HG03108 (cell line): Measurements from ENCODE around the gene TTLL5.
"Not testable (repeated sequence)": the region's sequence is repeated elsewhere in the genome, so short reads cannot be mapped to it uniquely, and the experiment has no call there.

Experiments used
- ATAC-seq: cut with Tn5 transposase; IDR thresholded peaks from one replicate; pipeline ENCODE4 v1.9.1; 2021; ENCODE audit warnings: moderate library complexity; ENCODE audit not compliant: unreplicated experiment

TTLL5 gene

DNA sequence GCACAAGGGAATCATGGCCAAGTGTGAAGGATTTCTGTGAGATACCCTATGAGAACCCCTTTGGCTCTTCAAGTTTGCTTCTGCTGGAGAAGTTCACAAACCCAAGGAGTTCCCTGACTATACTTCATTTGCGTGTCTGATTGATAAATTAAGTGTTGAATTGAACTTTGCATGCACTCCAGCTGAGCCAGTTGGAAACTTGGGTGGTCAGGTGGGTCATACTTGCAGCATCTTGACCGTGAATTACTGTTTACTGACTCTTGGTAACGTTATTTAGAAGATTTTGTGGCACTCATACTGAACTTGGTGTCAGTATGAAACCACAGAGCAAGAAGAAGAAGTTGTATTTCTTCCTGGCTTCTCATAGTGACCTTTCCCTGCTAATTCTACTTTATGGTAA is 243.3 kb downstream of the TTLL5 start:
- ATAC-seq = no peak

DNA sequence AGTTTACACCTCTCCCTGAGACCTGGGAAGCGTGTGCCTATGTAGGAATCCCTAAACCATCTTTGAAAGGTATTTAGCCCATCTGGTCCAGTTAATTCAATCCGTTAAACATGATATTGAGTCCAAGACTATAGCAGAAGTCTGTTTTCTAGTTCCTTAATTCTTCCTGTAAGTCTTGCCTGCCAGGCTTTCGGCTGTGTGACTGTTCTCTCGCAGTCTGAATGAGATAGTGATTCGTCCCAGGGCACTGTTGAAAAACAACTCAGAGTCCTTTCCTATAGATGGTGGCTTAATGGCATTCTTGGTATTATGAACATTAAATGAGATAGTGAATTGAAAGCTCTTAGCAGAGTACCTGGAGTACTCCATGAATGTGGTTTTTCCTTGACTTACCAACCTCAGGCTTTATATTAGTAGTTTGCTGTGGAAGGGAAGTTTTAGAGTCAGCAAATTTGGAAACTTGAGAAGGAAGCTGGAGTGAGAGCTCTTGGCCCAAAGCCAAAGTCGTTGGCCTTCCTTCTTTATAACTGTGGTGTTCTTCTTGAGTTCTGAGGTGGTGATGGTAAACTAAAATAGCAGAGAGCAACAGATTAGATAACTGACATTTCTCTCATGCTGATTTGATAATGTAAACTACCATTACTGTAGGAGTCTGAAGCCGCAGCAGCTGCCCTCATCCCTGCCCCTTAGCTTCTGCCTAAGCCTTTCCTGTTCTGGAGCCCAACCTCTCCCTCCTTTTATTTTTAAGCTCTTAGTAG is 244.3 kb downstream of the TTLL5 start:
- no peak for ATAC-seq

DNA sequence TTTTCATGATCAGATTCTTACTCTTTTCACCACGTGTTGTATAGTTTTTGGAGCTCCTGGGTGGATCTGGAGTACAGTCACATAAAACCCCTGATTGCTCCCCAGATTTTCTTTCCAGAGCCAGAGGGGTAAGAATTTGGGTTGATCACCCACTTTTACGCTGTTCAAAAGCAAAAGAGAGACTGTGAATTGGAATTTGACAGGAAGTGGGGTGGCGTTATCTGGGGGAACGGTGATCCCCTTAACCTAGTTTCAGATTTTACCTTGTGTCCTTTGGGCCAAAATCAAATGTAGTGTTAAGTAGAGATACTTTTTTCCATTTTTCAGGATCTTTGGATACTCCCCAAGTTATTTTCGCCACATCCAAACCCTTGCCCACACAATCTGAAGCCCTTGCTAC is 245.2 kb downstream of the TTLL5 start:
- ATAC-seq = no peak

DNA sequence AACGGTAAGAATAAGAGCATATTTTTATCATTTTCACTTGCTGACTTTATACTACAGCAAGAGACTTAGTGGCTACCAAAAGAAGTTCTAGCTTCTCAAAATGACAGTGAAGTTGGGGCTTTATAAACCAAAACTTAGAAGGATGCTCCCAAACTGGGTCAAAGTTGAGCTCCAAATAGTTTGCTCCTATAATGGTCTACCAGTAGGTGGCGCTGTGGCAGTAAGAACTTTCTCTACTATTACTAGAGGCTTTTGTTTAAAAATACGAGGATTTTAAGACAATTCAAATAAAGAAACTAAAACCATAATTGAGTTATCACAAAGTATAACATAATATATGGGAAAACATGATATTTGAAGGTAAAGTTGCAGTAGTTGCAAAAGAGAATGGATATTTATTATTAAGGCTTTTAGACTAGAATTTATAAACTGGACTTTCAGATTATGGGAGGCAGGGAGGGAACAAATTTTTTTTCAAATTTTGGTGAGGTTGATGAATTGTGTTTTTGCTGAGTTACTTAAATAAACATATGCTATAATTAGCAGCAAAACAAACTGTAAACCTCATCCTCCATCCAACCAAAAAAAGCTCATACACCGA is 245.7 kb downstream of the TTLL5 start:
- no peak for ATAC-seq

DNA sequence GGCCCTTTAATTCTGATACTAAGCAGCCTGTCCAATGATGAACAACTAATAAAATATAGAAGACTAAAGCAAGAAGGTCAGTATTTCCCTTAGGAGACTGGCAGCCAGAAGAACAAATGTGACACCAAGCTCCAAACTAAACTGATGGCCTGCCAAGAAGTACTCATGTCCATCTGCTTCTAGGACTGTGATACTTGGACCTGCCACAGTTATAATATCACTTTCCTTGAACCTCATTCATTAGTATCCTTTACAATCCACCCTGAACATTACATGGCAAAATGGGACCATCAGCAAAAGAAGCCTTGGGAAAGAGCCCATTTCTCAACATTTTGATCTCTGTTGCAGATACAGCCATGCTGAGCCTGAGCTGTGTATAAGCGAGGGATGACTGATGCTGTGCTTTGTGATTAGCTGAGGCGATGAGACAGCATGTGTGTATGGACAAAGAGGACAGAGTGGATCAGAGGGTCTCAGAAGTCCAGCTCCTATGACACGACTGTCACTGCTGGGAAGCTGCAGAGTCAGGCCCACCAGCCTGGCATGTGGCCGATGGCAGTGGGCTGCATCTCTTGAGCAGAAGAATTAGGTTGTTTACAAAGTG is 246.8 kb downstream of the TTLL5 start:
- ATAC-seq = no peak

DNA sequence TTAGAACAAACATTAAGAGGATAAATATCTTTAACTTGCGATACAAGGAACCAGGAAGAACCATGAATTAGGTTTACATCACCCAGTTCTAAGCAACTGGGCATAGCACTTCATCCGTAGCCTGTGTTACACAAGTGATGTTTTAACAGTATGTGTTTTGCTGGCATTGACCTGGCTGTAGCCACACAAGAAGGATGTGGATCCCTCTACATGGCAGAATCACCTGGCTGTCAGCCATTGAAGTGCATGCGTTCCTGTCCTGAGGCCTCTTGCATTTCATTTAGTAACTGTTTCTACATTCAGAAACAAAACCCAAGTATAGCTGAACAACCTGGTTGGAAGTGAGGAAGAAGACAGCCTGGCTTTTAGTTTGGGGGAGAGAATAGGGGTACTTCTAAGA is 248.6 kb downstream of the TTLL5 start:
- no peak for ATAC-seq

DNA sequence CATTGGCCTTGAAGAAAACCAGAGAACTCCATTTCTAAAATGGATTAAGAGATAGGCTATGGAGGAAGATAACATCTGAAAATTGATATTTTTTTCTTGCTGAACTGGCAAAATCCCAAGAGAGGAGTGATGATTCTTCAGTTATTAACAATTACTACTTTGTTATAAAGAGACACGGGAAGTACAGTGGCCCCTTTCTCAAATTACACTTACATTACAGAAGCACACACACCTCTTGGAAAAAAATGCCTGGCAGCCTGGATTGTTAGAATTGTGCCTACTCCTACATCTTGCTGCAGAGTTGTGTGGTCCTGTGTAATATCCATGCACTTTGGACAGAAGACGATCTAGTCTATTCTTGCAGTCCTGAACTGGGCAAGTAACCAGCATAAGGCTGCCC is 249.0 kb downstream of the TTLL5 start:
- no peak for ATAC-seq

DNA sequence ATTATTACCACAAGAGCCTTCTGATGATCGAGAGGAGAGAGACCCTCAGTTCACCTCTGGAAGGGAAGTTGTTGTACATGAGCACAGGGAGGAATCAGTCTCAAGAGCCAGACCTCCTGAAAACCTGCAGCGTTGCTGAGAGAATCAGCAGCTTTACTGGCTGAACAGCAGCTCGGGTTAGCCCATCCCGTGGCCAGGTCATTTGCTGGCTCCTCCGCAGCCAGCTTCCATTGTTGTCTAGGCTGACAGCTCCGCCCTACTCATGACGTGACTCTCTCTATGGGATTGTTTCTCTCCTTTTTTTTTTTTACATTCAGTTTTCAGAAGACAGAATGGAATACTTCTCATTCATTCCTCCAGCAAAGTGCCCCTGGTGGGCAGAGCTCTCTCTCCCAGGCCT is 250.8 kb downstream of the TTLL5 start:
- no peak for ATAC-seq

DNA sequence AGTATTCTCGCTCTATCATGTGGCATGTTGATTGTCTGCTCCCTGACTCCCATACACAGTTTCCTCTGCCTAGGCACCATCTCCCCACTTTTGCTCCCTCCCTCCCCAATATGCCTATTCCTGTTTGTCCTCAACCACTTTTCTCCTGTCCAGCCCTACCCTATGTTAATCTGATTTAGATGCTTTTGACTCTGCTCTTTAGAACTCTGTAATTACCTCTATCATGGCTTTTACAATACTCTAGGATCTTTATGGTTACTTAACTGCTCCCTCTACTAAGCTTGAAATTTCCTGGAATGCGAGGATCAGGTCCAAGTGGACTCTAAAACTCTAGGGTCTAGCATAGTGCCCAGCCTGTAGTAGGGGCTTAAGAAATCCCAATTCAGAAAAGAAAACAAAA is 252.1 kb downstream of the TTLL5 start:
- ATAC-seq = no peak

DNA sequence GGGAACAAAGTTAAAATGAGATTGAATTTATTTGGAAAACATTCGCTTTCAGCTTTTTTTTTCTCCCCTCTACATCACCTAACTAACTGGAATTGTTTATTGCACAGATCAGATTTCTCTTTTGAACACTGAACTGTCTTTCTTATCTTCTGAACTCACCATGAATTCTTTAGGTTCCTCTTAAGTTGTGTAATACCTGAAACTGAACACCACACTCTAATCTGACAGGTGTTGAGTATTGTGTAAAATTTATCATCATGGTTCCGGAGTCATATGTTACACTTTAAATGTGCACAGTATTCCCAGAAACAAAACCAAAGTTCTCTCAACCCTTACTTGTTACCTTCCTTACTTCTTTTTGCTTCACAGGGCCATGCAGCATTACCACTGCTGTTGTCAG is 254.0 kb downstream of the TTLL5 start:
- ATAC-seq = no peak

DNA sequence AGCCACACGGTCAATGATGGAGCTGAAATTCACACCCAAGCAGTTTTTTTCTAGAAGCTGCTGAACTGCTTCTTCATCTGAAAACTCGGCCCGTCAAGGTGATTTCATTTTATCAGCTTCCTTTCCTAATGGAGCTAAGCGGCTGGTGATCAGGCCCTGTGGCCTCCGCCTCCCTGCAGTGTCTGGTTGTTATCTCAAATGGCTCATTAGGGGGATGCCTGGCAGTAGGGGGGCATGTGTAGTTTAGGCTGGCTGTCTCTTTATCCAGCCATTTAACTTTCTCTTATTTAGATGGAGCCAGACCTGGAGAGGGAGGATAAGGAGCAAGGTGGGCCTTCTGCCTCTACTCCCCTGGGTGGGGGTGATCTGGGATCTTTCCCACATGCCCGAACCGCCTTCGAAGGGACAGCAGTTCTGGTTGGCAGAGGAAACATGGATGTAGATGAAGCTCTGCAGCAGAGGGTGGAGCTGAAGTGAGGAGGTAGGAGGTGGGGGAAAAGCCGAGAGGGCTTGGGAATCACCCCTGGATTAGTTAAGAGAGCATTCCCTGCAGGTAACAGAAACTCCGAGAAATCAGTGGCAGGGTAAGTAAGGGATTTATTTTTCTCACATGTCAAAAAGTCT is 256.4 kb downstream of the TTLL5 start:
- no peak for ATAC-seq

DNA sequence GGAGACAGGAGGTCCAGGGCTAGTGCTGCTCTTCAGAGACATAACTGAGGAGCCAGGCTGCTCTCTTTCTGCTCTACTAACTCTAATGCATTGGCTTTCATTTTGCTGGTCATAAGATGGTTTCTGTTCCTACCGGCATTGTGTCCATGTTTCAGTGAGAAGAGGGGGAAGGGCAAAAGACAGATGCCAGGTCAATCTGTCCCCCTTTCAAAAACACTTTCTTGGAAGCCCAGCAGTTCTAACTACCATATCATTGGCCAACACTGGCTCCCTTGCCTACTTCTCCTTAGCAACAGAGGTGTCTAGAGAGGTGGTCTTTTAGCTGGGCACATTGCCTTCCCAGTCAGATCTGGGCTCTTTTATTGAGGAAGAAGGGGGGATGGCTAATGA is 256.9 kb downstream of the TTLL5 start:
- ATAC-seq = no peak

DNA sequence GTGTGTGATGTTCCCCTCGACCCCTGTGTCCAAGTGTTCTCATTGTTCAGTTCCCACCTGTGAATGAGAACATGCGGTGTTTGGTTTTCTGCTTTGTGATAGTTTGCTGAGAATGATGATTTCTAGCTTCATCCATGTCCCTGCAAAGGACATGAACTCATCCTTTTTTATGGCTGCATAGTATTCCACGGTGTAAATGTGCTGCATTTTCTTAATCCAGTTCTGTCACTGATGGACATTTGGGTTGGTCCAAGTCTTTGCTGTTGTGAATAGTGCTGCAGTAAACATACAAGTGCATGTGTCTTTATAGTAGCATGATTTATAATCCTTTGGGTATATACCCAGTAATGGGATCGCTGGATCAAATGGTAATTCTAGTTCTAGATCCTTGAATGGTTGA is 259.4 kb downstream of the TTLL5 start:
- ATAC-seq = not testable (repeated sequence)

DNA sequence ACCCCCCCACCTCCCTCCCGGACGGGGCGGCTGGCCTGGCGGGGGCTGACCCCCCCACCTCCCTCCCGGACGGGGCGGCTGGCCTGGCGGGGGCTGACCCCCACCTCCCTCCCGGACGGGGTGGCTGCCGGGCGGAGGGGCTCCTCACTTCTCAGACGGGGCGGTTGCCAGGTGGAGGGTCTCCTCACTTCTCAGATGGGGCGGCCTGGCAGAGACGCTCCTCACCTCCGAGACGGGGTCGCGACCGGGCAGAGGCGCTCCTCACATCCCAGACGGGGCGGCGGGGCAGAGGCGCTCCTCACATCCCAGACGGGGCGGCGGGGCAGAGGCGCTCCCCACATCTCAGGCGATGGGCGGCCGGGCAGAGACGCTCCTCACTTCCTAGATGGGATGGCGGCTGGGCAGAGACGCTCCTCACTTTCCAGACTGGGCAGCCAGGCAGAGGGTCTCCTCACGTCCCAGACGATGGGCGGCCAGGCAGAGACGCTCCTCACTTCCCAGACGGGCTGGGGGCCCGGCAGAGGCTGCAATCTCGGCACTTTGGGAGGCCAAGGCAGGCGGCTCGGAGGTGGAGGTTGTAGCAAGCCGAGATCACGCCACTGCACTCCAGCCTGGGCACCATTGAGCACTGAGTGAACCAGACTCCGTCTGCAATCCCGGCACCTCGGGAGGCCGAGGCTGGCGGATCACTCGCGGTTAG is 264.2 kb downstream of the TTLL5 start:
- not testable (repeated sequence) for ATAC-seq

DNA sequence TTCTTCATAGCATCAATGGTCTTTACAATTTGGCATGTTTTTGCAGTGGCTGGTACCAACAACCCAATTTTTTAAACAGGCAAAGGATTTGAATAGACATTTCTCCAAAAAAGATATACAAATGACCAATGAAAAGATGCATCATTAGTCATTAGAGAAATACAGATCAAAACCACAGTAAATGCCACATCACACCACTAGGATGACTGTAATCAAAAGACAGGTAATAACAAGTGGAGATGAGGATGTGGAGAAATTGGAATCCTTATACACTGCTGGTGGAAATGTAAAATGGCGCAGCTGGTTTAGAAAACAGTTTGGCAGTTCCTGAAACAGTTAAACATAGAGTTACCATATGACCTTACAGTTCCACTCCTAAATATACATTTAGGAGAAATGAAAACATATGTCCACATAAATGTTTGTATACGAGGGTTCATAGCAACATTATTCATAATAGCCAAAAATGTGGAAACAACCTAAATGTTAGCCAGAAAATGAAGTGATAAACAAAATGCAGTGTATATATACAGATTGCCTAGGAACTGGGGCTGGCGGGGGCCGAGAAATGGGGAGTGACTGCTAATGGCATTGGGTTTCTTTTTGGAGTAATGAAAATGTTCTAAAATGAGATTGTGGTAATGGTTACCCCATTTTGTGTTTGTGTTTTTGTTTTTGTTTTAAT is 265.5 kb downstream of the TTLL5 start:
- no peak for ATAC-seq

DNA sequence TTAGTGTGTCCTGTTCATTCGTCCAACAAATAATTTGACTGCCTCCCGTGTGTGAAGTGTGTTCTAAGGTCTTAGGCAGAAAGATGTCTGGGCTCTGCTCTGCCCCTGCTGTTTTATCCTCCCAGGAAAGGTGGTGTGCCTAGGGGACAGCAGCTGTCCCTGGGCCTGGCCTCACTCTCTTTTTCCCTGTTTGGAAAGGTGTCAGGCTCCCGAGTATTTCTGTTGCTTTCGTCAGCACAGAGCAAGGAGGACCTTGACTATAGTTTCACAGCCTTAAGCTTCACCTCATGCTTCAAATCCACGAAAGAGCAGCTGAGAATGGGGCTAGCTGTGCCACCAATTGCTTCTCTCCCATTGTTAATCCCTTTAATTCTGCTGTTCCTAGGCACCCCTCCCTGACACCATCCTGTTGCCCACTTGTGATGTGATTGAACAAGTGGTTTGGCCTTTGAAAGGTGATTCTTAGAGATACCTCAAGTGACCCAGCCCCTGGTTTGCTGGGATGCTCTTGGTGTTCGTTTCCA is 266.6 kb downstream of the TTLL5 start:
- ATAC-seq = no peak

DNA sequence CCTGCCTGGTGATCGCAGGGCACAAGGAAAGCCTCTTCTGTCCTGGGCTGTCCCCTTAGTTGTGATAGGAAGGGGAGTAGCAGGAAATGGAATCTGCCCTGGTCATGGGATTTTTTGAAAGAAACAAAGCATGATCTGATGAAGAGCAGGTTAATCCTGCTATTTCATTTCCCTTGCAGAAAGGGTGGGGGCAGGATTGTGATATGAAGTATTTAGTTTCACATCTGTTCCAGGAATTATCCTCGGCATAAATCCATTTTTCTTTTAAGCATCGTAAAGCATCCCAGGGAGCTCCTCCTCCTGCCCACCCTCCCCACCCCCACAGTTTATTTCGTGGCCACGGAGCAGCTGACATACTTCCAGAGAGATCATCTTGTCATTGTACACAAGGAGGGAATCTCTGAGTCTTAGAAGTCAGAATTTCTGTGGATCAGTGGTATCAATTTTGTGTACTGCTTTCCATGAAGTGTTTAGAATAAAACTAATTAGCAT is 267.7 kb downstream of the TTLL5 start:
- ATAC-seq = no peak

DNA sequence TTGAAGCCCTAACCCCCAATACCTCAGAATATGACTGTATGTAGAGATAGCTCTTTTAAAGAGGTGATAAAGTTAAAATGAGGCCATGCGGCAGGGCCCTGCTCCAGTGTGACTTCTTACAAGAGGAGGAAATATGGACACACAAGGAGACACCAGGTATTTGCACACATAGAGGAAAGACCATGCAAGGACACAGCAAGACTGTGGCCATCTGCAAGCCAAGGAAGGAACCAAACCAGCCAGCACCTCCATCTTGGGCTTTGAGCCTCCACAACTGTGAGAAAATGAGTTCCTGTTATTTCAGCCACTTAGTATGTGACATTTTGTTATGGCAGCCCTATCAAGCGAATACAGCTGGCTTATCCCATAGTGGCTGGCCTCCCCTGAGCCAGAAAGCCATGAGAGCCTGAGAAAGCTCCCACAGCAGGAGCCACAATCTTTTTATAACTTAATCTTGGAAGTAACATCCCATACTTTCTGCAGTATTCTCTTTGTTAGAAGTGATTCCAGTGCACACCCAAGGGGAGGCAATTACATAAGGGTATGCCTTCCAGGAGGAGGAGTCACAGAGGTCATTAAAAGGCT is 272.8 kb downstream of the TTLL5 start:
- ATAC-seq = no peak

DNA sequence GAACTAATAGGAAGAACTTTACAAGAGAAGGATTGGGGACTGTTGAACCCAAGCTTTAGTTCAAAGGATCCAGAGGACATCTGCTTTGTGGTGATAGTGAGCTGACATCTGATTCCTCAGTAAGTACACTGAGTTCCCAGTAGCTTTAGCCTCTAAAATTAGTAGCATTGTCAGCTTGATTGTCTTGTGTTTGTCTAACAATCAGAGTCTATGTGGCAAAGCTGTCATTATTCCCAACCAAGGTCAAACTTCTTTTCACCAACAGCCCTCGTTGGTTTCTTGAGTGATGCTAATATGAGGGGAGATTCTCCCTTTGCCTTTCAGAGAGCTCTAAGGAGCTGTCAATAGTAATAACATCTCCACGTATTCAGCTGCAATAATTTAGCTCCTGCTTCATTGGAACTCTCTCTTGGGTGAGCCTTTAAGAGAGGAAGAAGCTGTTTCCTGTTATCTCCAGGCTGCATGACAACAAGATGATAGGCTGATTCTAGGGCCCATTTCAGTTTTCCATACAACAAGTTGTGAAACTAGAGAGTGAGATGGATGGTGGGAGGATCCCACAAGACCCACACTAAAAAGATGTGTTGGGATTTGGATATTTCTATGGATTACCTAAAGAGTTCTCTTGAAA is 274.1 kb downstream of the TTLL5 start:
- no peak for ATAC-seq

DNA sequence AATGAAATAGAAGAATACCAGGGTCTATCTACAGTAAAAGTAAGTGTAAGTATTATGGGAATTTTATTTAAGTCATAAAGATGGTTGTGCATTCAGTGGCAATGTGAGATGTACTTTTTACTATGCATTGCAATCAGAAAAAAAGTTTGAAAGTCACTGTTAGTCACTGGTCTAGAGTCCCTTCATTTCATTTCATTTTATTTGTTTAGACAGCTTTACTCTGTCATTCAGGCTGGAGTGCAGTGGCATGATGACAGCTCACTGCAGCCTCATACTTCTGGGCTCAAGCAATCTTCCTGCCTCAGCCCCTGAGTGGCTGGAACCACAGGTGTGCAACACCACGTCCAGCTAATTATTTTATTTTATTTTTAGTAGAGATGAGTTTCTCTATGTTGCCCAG is 278.2 kb downstream of the TTLL5 start:
- no peak for ATAC-seq
